ENCODE results near the gene GAPVD1.

GAPVD1 gene

GRCh38 chr9:125416517-125416916 lies 154.9 kb downstream of the GAPVD1 start:
- Histone ChIP-seq H3K27ac (no peak overlapping the region), H3K4me3 (no peak overlapping the region)

Data from skin epidermis (tissue), 12 donors.